AG09319 (cell line): Measurements from ENCODE around the gene HDGFL2.

Source experiments
- DNase-seq: peaks from one replicate; pipeline ENCODE4 v3.0.0-alpha.2; 2010; ENCODE audit warnings: low read depth; ENCODE audit errors: extremely low read depth
- CTCF ChIP-seq: IDR thresholded peaks from 2 replicates; pipeline ENCODE4 v1.5.1; 2011; ENCODE audit warnings: low read depth, mild to moderate bottlenecking, inconsistent platforms, low read length, moderate library complexity

Gene HDGFL2

GRCh38 chr19:4477034-4477801 lies 5.1 kb downstream of the HDGFL2 start:
- no peak for DNase-seq
- no peak for TF ChIP-seq CTCF

GRCh38 chr19:4482721-4483364 lies 10.7 kb downstream of the HDGFL2 start:
- TF ChIP-seq CTCF, result no peak
- no peak for DNase-seq

- DNase-seq, result no peak
- TF ChIP-seq CTCF, result no peak
These were observed 11.3 kb downstream of the HDGFL2 start for GRCh38 chr19:4483385-4483784.

- TF ChIP-seq CTCF, result no peak
- DNase-seq, result no peak
These were observed 15.5 kb downstream of the HDGFL2 start for GRCh38 chr19:4487572-4487971.

GRCh38 chr19:4488496-4488895 lies 16.4 kb downstream of the HDGFL2 start:
- TF ChIP-seq CTCF, result no peak
- no peak for DNase-seq

- no peak for TF ChIP-seq CTCF
- DNase-seq, result no peak
These were observed 19.3 kb downstream of the HDGFL2 start for GRCh38 chr19:4491446-4491845.

GRCh38 chr19:4492337-4493103 lies 20.4 kb downstream of the HDGFL2 start:
- no peak for TF ChIP-seq CTCF
- no peak for DNase-seq
